ENCODE results near the gene MAP3K5.

MAP3K5 gene

DNA sequence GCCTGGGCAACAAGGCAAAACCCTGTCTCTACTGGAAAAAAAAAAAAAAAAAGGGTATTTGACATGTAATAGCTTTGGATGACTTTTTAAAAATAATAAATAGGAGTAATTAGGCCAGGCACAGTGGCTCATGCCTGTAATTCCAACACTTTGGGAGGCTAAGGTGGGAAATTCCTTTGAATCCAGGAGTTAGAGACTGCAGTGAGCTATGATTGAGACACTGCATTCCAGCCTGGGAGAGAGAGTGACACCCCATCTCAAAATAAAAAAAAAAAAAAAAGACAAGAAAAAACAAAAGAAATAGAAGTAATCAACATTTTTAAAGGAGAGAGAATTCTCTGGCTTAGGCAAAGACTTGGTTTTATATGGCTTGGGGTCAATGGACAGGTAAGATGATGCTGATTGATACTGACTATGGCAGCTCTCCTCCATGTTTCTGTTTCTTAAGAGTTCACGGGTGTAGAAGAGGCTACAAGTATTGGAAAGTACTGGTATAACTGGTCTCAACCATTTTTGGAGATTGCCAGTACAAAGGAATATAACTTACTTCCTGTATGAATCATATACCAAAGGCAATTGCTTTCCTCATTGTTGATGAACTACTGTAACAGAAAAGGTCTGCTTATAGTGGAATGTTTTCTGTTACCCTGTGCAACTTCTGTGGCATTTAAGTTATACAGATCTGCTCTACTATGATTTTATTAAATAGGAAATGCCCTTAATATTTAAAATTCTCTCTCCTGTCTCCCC, 10.1 kb downstream of the MAP3K5 start:
- in situ Hi-C loops (cut with MboI; ENCODE audit: low sequenced_read_pairs, unreplicated experiment), result no loop called here
- TF ChIP-seq, protein P1, sequence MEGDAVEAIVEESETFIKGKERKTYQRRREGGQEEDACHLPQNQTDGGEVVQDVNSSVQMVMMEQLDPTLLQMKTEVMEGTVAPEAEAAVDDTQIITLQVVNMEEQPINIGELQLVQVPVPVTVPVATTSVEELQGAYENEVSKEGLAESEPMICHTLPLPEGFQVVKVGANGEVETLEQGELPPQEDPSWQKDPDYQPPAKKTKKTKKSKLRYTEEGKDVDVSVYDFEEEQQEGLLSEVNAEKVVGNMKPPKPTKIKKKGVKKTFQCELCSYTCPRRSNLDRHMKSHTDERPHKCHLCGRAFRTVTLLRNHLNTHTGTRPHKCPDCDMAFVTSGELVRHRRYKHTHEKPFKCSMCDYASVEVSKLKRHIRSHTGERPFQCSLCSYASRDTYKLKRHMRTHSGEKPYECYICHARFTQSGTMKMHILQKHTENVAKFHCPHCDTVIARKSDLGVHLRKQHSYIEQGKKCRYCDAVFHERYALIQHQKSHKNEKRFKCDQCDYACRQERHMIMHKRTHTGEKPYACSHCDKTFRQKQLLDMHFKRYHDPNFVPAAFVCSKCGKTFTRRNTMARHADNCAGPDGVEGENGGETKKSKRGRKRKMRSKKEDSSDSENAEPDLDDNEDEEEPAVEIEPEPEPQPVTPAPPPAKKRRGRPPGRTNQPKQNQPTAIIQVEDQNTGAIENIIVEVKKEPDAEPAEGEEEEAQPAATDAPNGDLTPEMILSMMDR (IDR thresholded peaks at IDR 0.05; ENCODE audit: borderline replicate concordance, control extremely low read depth, extremely low read depth, insufficient read depth, missing control alignments), result no peak
- no peak for DNase-seq (ENCODE audit: low spot score)

- DNase-seq (ENCODE audit: low spot score), result no peak
- in situ Hi-C loops (cut with MboI; ENCODE audit: low sequenced_read_pairs, unreplicated experiment), result no loop called here
- TF ChIP-seq, protein P1 (IDR thresholded peaks at IDR 0.05; ENCODE audit: borderline replicate concordance, control extremely low read depth, extremely low read depth, insufficient read depth, missing control alignments), result no peak
Observed at GRCh38 chr6:136780972-136781371, 11.3 kb downstream of the MAP3K5 start.

DNA sequence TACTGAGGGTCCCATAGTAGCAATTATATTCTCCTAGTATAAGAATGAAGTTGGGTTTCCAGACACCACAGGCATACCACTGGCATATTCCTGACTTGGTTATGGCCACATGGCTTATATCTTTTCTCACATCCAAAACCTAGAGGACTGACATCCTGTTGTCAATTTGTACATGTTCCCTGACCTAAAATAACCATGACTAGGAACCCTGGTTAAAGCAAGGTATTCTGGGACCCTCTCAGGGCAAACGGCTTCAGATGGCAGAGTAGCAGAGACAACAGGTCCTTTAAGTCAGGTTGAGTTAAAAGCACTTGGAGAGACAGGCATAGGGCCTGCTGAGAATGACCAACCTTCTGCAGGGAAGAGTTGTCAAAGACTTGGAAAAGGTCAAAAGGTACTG, 12.6 kb downstream of the MAP3K5 start:
- in situ Hi-C loops (cut with MboI; ENCODE audit: low sequenced_read_pairs, unreplicated experiment), result no loop called here
- DNase-seq (ENCODE audit: low spot score), result no peak
- TF ChIP-seq, protein P1 (IDR thresholded peaks at IDR 0.05; ENCODE audit: borderline replicate concordance, control extremely low read depth, extremely low read depth, insufficient read depth, missing control alignments), result no peak

- DNase-seq (ENCODE audit: low spot score), result no peak
- in situ Hi-C loops (cut with MboI; ENCODE audit: low sequenced_read_pairs, unreplicated experiment), result no loop called here
- TF ChIP-seq, protein P1 (IDR thresholded peaks at IDR 0.05; ENCODE audit: borderline replicate concordance, control extremely low read depth, extremely low read depth, insufficient read depth, missing control alignments), result no peak
Observed at GRCh38 chr6:136777651-136778050, 14.6 kb downstream of the MAP3K5 start.

GRCh38 chr6:136775548-136775947, 16.7 kb downstream of the MAP3K5 start:
- TF ChIP-seq, protein P1 (IDR thresholded peaks at IDR 0.05; ENCODE audit: borderline replicate concordance, control extremely low read depth, extremely low read depth, insufficient read depth, missing control alignments), result no peak
- DNase-seq (ENCODE audit: low spot score), result no peak
- in situ Hi-C loops (cut with MboI; ENCODE audit: low sequenced_read_pairs, unreplicated experiment), result no loop called here

DNA sequence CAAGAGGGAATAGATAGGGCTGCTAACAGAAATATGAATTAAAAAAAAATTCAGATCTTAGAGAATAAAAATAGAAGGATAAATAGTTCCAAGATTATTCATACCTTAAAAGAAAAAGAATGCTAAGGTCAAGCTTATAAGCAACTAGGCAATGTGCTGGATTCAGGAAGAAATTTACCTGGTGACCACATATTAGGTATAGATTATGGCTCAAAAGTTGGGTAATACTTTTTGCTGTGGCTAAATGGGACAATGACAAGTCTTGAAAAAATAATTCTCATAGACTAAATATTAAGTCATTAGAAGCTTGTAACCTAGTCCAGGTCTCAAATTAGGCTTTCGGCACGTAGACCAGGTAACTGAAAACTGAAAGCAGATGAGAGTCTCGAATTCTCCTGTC, 17.2 kb downstream of the MAP3K5 start:
- in situ Hi-C loops (cut with MboI; ENCODE audit: low sequenced_read_pairs, unreplicated experiment), result no loop called here
- TF ChIP-seq, protein P1 (IDR thresholded peaks at IDR 0.05; ENCODE audit: borderline replicate concordance, control extremely low read depth, extremely low read depth, insufficient read depth, missing control alignments), result no peak
- no peak for DNase-seq (ENCODE audit: low spot score)
